Activated CD8-positive, alpha-beta memory T cell treated with anti-CD3 and anti-CD28 coated beads for 48 hours (primary cell): ENCODE results near the gene MOGAT2.
A peak's percentile ranks its signal among the peaks of the same experiment; 100 is the strongest.
"Not testable (repeated sequence)": the region's sequence is repeated elsewhere in the genome, so short reads cannot be mapped to it uniquely, and the experiment has no call there.

Experiments used
- DNase-seq, 3 experiments: peaks; one replicate each; pipeline ENCODE4 v3.0.0-alpha.2; 2020; ENCODE audit warnings: low read depth in 2 of 3, low spot score in 2 of 3

MOGAT2 gene

DNA sequence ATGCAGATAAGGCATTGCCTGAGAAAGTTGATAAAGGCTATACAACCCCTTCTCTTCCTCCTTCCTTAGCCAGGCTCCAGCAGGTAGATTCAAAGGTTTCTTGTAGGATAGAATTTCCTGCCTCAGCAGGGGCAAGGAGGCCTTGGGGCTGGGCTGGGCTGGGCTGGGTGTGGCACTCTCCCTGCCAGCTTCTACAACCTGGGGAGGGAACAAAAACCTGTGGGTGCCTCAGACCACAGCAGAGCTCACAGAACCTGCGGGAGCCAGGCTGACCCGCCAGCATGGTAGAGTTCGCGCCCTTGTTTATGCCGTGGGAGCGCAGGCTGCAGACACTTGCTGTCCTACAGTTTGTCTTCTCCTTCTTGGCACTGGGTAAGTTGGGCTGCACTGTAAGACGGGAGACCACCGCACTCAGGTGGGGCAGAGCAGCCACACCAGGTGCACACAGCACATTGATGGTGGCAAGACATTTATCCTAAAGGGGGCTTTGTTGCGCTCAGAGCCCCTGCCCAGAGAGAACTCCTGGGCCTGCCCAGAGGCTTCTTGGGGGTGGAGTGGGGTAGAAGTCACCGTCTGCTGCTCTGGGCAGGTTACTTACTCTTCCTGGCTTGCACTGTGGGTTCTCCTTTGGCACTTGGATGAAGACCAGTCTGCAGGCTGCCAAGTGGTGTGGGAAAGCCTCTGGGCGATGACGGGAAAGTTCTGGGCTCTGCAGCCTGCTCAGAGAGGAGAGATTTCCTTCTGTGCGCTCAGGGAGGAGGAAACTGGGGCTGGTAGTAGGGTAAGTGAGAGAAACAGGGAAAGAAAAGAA is at the start of gene MOGAT2:
MOGAT2 (plus strand) TSS at position 231 of the 811 bp plus-strand sequence; CDS start at position 282, 51 bp downstream.
- DNase-seq, result no peak

GRCh38 chr11:75668451-75669297 is 49.0 kb upstream of the MOGAT2 start, which contains the start of gene MAP6:
TSS of gene MAP6 (minus strand) at chr11:75669038. CDS start at chr11:75668369, 669 bp downstream.
- DNase-seq, result no peak

DNA sequence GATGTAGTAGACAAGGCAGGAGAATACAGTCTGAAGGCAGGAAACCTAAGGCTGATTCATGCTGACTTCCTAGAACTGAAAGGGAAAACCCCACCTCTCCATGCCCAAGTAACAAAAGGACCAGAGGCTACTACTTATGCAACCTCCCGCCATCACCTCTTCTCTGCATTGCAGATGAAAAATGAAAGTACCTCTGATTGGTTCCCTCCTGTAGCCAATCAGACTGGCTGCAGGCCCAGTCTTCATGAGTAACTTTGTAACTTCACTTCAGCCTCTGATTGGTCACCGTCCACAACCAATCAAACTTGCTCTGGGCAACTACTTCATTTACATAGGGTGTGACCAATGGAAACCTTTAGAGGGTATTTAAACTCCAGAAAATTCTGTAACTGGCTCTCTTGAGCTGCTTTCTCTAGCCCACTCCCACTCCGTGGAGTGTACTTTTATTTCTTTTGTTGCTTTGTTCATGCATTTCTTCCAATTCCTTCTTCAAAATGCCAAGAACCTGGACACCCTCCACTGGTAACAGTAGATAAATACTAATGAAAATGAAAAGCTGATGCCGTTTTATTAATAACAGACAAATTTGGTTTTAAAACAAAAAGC is 43.6 kb upstream of the MOGAT2 start:
- DNase-seq, result no peak

- no peak for DNase-seq
These were observed 40.4 kb upstream of the MOGAT2 start for GRCh38 chr11:75677275-75677674.

GRCh38 chr11:75677909-75678308 is 39.7 kb upstream of the MOGAT2 start:
- no peak for DNase-seq

- no peak for DNase-seq
These were observed 38.9 kb upstream of the MOGAT2 start for GRCh38 chr11:75678620-75679259.

DNA sequence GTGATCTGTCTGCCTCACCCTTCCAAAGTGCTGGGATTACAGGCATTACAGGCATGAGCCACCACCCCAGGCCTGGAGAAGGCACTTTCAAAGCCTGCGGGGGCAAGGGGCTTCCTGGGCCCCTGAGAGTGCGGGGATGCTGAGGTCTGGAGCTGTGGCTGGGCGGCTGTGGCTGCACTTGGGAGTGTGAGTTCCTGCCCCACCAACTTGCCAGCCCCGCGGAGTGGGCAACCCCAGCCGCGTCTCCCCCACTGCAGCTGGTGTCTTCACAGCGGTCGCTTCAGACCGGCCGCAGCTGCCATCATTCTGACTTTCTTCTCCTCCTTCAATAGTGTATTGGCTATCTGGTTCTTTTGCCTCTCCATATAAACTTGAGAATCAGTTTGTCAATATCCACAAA is 38.1 kb upstream of the MOGAT2 start:
- DNase-seq, result no peak

DNA sequence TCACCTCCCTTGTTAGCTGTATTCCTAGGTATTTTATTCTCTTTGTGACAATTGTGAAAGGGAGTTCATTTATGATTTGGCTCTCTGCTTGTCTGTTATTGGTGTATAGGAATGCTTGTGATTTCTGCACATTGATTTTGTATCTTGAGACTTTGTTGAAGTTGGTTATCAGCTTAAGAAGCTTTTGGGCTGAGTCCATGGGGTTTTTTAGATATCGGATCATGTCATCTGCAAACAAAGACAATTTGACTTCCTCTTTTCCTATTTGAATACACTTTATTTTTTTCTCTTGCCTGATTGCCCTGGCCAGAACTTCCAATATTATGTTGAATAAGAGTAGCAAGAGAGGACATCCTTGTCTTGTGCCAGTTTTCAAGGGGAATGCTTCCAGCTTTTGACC is 33.8 kb upstream of the MOGAT2 start:
- not testable (repeated sequence) for DNase-seq

GRCh38 chr11:75689863-75690609 is 27.6 kb upstream of the MOGAT2 start:
- no peak for DNase-seq

GRCh38 chr11:75691804-75692203 is 25.8 kb upstream of the MOGAT2 start:
- no peak for DNase-seq

DNA sequence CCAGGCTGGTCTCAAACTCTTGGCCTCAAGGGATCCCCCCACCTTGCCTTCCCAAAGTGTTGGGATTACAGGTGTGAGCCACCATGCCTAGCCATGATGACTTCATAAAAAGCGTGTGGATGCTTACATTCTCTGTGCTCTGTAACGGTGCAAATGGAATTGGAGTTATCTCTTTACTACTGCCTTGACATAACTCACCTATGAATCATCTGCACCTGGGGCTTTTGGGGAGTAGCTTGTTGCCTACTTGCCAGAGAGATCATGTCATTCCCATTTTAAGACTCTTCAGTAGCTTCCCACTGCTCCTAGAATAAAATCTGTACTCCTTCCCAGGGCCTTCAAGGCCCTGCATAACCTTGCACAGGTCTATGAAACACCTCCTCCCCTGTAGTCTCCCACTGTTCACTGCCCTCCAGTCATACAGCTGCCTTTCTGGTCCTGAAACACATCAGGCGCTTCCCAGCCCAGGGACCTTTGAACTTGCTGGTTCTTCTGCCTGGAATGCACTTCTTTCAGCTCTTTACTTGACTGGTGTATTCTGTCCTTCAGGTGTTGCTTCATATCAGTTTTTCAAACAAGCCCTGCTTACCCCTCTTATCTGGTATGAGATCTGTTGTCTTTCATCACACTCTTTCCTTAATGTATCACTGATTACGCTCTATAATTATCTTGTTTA is 19.6 kb upstream of the MOGAT2 start:
- no peak for DNase-seq

- no peak for DNase-seq
These were observed 16.7 kb upstream of the MOGAT2 start for GRCh38 chr11:75700940-75701339.

- DNase-seq, result no peak
These were observed 13.9 kb upstream of the MOGAT2 start for GRCh38 chr11:75703695-75704237.

- no peak for DNase-seq
These were observed 12.1 kb upstream of the MOGAT2 start for GRCh38 chr11:75705541-75705940.

GRCh38 chr11:75706260-75706729 is 11.3 kb upstream of the MOGAT2 start:
- DNase-seq, result peak in 2 of 3 experiments; percentile 11 to 62

GRCh38 chr11:75714211-75714610 is 3.4 kb upstream of the MOGAT2 start:
- no peak for DNase-seq

GRCh38 chr11:75715688-75716087 is 1.9 kb upstream of the MOGAT2 start:
- no peak for DNase-seq

DNA sequence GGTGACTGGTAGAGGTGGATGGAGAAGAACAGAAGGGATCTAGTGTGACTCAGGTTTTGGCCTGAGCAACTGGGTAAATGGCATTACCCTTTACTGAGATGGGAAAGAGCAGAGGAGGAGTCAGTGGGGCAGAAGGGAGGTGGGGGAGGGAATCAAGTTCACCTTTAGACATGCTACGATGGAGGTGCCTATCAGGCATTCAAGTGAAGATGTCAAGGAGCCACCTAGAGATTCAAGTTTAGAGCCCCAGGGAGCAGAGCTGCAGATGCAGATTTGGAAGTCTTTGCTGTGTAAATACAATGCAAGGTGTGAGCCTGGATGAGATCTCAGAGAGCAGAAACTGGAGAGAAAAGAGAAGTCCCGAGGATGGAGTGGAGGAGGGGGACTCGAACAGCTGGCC is 979 bp upstream of the MOGAT2 start:
- DNase-seq, result no peak
